Liver (tissue), 3 donors: ENCODE measurements around the gene VSIG10L2.

Source experiments
- EGR1 ChIP-seq, 2 donors: IDR thresholded peaks; 2 replicates each; pipeline ENCODE4 v1.6.1; 2016 to 2018; ENCODE audit warnings: antibody characterized with exemption in 2 of 2, low read depth in 2 of 2
- FOXA1 ChIP-seq: IDR thresholded peaks from 2 replicates; pipeline ENCODE4 v1.6.1; 2016; ENCODE audit warnings: antibody characterized with exemption
- JUND ChIP-seq, 2 donors: IDR thresholded peaks; 2 replicates each; pipeline ENCODE4 v1.6.1; 2016; ENCODE audit warnings: antibody characterized with exemption in 2 of 2
- RAD21 ChIP-seq, 2 donors: IDR thresholded peaks; 2 replicates each; pipeline ENCODE4 v1.6.1; 2016; ENCODE audit warnings: antibody characterized with exemption in 2 of 2, mild to moderate bottlenecking in 2 of 2
- TAF1 ChIP-seq: conservative IDR thresholded peaks from 2 replicates; pipeline ENCODE4 v1.6.1; 2016; ENCODE audit warnings: antibody characterized with exemption, mild to moderate bottlenecking
- YY1 ChIP-seq: IDR thresholded peaks from 2 replicates; pipeline ENCODE4 v1.6.1; 2016; ENCODE audit warnings: antibody characterized with exemption, mild to moderate bottlenecking
- TF ChIP-seq, protein P1 (sequence below): fragments of 150-350 bp; IDR thresholded peaks from 2 replicates; pipeline ENCODE4 v1.5.1; 2017; ENCODE audit warnings: improper control_type of control experiment, low read depth, low read length; ENCODE audit not compliant: missing input control
- TF ChIP-seq, protein P2 (sequence below): IDR thresholded peaks from 2 replicates; pipeline ENCODE4 v1.6.1; 2016; ENCODE audit warnings: antibody characterized with exemption
- TF ChIP-seq, protein P3 (sequence below): IDR thresholded peaks from 2 replicates; pipeline ENCODE4 v1.6.1; 2016; ENCODE audit warnings: antibody characterized with exemption
- TF ChIP-seq, protein P4 (sequence below): IDR thresholded peaks from 2 replicates; pipeline ENCODE4 v1.6.1; 2016; ENCODE audit warnings: antibody characterized with exemption
- TF ChIP-seq, protein P5 (sequence below): IDR thresholded peaks from 2 replicates; pipeline ENCODE4 v1.6.1; 2016; ENCODE audit warnings: antibody characterized with exemption, mild to moderate bottlenecking
- donor health status: healthy.
- donor health status: healthy.

DNA sequence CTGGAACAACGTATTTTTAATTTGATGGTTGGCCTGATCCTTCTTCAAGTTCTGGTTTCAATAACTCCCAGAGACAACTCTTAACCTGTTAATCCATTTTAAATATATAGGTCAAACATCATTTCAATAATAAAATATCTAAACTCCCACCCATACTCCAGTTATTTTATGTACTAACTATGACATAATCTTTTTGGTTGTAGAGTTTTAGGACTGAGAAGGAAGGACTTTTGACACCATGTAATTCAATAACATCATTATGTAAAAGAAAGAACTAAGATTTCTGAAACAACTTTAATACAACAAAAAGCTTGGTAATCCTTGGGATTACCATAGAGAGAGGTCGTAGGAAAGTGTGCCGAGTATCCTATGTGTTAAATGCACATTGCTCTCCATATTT, 31.5 kb downstream of the VSIG10L2 start:
- no peak for TF ChIP-seq YY1
- TF ChIP-seq, protein P1, sequence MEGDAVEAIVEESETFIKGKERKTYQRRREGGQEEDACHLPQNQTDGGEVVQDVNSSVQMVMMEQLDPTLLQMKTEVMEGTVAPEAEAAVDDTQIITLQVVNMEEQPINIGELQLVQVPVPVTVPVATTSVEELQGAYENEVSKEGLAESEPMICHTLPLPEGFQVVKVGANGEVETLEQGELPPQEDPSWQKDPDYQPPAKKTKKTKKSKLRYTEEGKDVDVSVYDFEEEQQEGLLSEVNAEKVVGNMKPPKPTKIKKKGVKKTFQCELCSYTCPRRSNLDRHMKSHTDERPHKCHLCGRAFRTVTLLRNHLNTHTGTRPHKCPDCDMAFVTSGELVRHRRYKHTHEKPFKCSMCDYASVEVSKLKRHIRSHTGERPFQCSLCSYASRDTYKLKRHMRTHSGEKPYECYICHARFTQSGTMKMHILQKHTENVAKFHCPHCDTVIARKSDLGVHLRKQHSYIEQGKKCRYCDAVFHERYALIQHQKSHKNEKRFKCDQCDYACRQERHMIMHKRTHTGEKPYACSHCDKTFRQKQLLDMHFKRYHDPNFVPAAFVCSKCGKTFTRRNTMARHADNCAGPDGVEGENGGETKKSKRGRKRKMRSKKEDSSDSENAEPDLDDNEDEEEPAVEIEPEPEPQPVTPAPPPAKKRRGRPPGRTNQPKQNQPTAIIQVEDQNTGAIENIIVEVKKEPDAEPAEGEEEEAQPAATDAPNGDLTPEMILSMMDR: no peak
- no peak for TF ChIP-seq JUND (IDR thresholded peaks at IDR 0.05)
- no peak for TF ChIP-seq EGR1 (IDR thresholded peaks at IDR 0.05; ENCODE audit: low read depth in 2 of 2)
- no peak for TF ChIP-seq FOXA1
- no peak for TF ChIP-seq TAF1
- TF ChIP-seq, protein P2, sequence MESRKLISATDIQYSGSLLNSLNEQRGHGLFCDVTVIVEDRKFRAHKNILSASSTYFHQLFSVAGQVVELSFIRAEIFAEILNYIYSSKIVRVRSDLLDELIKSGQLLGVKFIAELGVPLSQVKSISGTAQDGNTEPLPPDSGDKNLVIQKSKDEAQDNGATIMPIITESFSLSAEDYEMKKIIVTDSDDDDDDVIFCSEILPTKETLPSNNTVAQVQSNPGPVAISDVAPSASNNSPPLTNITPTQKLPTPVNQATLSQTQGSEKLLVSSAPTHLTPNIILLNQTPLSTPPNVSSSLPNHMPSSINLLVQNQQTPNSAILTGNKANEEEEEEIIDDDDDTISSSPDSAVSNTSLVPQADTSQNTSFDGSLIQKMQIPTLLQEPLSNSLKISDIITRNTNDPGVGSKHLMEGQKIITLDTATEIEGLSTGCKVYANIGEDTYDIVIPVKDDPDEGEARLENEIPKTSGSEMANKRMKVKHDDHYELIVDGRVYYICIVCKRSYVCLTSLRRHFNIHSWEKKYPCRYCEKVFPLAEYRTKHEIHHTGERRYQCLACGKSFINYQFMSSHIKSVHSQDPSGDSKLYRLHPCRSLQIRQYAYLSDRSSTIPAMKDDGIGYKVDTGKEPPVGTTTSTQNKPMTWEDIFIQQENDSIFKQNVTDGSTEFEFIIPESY: no peak
- TF ChIP-seq, protein P3, sequence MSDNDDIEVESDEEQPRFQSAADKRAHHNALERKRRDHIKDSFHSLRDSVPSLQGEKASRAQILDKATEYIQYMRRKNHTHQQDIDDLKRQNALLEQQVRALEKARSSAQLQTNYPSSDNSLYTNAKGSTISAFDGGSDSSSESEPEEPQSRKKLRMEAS: no peak
- no peak for TF ChIP-seq RAD21 (IDR thresholded peaks at IDR 0.05)
- TF ChIP-seq, protein P4, sequence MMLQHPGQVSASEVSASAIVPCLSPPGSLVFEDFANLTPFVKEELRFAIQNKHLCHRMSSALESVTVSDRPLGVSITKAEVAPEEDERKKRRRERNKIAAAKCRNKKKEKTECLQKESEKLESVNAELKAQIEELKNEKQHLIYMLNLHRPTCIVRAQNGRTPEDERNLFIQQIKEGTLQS: no peak
- TF ChIP-seq, protein P5, sequence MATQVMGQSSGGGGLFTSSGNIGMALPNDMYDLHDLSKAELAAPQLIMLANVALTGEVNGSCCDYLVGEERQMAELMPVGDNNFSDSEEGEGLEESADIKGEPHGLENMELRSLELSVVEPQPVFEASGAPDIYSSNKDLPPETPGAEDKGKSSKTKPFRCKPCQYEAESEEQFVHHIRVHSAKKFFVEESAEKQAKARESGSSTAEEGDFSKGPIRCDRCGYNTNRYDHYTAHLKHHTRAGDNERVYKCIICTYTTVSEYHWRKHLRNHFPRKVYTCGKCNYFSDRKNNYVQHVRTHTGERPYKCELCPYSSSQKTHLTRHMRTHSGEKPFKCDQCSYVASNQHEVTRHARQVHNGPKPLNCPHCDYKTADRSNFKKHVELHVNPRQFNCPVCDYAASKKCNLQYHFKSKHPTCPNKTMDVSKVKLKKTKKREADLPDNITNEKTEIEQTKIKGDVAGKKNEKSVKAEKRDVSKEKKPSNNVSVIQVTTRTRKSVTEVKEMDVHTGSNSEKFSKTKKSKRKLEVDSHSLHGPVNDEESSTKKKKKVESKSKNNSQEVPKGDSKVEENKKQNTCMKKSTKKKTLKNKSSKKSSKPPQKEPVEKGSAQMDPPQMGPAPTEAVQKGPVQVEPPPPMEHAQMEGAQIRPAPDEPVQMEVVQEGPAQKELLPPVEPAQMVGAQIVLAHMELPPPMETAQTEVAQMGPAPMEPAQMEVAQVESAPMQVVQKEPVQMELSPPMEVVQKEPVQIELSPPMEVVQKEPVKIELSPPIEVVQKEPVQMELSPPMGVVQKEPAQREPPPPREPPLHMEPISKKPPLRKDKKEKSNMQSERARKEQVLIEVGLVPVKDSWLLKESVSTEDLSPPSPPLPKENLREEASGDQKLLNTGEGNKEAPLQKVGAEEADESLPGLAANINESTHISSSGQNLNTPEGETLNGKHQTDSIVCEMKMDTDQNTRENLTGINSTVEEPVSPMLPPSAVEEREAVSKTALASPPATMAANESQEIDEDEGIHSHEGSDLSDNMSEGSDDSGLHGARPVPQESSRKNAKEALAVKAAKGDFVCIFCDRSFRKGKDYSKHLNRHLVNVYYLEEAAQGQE: no peak
